Prostate gland (tissue), 2 donors: ENCODE measurements around the gene NIP7.

Experiments used
- CTCF ChIP-seq, 4 experiments: fragments of 200-600 bp in 2 of 4; fragments of 450-650 bp in 2 of 4; sonication (generic) in 2 of 4; IDR thresholded peaks; 1 replicate in 3 of 4; 2 replicates in 1 of 4; pipeline ENCODE4 v1.5.1; 2016 to 2019; ENCODE audit warnings: antibody characterized with exemption in 4 of 4, mild to moderate bottlenecking in 2 of 4, moderate library complexity in 2 of 4
- POLR2A ChIP-seq: fragments of 450-650 bp; IDR thresholded peaks from one replicate; pipeline ENCODE4 v1.6.1; 2016; ENCODE audit warnings: antibody characterized with exemption, mild to moderate bottlenecking

DNA sequence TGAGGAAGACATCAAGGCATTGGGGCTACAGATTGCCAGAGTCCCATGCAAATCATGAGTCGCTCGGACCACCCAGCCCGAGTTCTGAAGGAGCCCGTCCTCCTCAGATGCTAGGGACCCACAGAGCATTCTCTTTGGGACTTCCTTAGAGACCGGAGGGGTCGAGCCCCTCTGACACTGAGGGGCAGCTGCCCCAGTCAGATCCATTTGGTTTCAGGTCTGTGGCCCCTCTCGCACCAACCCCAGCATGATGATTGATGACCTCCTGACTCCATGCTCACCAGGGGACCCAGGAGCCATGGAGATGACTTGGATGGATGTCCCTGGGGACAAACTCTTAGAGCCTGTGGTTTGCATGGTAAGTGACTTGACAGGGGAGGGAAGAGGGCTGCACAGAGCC is 17.2 kb upstream of the NIP7 start:
- TF ChIP-seq CTCF (IDR thresholded peaks at IDR 0.05) (no peak), POLR2A (no peak)
